Activated CD4-positive, CD25-positive, alpha-beta regulatory T cell treated with anti-CD3 and anti-CD28 coated beads, Interleukin-2, amount 50 U/mL, for 24 hours (primary cell): Measurements from ENCODE around the gene FOXO3B.
A peak's percentile ranks its signal among the peaks of the same experiment; 100 is the strongest.
"Not testable (repeated sequence)": the region's sequence is repeated elsewhere in the genome, so short reads cannot be mapped to it uniquely, and the experiment has no call there.

Experiments used
- ATAC-seq, 2 donors: fragments of 150-1000 bp; cut with Tn5 transposase; one replicate each; pipeline ENCODE4 v1.10.0; 2021; ENCODE audit warnings: mild to moderate bottlenecking in 1 of 2, moderate library complexity in 1 of 2

FOXO3B gene

GRCh38 chr17:18644291-18644690 lies 37.8 kb downstream of the FOXO3B start, which contains the start of gene TBC1D28:
TBC1D28 (minus strand) TSS chr17:18644391; CDS start chr17:18641352, 3,039 bp downstream.
- ATAC-seq: not testable (repeated sequence)

- not testable (repeated sequence) for ATAC-seq
These were observed 39.0 kb downstream of the FOXO3B start for GRCh38 chr17:18643124-18643523.

- ATAC-seq: not testable (repeated sequence)
These were observed 43.8 kb downstream of the FOXO3B start for GRCh38 chr17:18638357-18638756.

GRCh38 chr17:18636237-18636636 lies 45.9 kb downstream of the FOXO3B start:
- ATAC-seq: not testable (repeated sequence)

GRCh38 chr17:18635773-18636172 lies 46.3 kb downstream of the FOXO3B start:
- ATAC-seq: not testable (repeated sequence)

- ATAC-seq: peak in 1 of 2 donors; percentile 13
These were observed 47.4 kb downstream of the FOXO3B start for GRCh38 chr17:18634550-18635263.
